ENCODE data around the gene MAP4. TPM values are rescaled to one million over a fixed set of nuclear protein-coding genes. Genes with fewer than 3 reads are reported as not detected.

MAP4 gene
- total RNA-seq, 1 donor from 2014 or later, result 306 TPM

DNA sequence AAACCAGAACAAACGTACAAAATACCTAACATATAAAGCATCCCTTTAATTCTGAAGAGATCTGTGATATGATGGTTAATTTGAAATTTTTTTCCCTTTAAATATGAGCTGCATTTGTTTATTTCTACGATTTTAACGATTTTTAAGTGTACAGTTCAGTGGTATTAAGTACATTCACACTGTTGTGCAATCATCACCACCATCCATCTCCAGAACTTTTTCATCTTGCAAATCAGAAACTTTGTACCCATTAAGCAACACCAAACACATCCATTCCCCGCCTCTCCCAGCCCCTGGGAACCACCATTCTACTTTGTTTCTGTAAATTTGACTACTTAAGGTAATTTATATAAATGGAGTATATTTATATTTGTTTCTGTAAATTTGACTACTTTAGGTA is 51.5 kb downstream of the MAP4 start:
- no peak for DNase-seq

DNA sequence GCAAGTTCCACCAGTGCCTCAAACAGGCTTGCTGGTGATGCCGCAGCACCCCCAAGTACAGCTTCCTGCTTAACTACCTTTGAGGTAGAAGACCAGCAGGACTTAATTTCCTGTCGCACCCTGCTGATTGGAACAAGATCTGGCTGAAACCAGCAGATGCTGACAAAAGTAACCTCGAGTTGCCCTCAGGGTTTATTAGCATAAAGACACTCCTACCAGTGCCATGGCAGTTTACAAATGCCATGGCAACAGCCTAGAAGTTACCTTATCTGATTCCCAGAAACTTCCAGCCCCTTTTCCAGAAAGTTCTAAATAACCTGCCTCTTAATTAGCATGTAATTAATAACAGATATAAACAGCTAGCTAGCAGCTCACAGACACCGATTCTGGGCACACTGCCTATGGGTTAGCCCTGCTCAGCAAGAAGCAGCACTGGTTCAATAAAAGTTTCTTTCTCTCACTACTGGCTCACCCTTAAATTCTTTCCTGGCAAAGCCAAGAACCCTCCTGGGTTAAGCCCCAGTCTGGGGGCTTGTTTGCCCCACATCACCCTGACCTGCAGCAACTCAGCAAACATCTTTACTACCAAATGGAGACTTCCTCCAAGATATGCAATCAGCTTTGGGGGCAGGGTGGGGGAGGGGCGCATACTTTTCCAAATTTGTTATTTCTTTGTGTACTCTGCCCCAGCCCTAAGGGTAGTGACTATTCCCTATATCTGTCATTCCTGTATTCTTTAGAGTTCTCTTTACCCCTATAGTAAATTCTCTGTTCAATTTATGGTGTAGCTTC is 54.2 kb downstream of the MAP4 start:
- no peak for DNase-seq

GRCh38 chr3:47961036-47961435 is 55.2 kb downstream of the MAP4 start:
- DNase-seq, result no peak

DNA sequence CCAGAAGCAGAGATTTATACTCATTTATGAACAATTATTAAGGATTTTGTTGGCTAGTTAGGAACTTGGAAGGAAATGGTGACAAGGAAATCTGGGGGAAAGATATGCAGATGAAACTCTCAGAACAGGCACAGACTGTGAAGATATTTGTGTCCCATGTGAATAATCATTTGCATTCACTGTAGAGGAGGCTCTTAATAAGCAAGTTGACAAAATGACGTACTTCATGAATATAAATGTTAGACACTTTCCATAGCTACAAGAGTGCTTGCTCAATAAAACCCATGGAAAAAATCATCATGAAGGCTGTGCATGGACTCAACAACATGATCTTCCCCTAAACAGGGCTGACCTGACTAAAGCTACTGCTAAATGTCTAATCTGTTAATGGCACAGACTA is 59.7 kb downstream of the MAP4 start:
- DNase-seq, result no peak

DNA sequence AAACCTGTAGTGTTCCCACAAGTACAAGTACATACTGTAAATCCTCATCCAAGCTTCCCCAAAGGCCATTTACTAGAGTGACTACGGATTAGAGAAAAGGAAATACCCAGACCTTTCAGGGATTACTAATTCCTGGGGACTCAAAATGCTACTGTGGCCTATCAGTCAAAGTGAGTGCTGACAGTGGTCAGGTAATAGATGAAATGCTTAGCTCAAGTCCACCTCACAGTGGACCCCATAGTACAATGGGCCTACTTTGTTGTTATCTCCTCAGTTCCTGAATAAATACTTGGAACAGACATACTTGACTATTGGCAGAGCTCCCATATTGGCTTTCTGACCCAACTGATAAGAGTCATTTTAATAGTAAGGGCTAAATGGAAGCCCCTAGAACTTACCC is 61.6 kb downstream of the MAP4 start:
- no peak for DNase-seq

DNA sequence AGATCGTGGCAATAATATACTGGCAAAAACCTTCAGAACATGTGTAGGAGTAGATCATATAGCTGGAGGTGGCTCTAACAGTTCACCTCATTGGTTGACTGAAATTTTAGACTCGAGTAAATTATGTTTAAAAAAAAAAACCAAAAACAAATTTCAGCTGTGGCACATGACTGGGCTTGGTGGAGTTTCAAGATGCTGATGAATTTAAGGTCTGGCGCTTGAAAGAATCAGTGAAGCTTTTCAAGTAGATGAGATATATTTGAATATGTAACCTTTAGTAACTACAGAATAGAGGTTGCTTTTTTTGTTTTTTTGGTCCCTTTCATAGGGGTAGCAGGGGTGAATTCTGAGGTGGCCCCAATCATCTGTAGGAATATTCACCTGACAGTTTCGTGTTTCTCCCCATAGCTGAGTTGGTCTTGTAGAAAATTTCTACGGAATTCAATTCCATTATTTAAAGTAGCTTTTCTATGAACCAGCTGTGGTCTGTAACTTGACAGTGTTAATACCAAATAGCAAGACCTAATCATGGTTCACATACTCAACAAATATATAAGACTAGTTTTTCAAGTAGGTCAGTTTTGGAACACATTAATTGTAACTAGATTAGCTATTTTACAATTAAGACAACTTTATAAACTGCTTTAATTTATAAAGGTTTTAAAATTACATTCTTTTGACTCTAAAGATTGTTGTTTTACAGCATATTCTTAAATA is 65.6 kb downstream of the MAP4 start:
- no peak for DNase-seq

DNA sequence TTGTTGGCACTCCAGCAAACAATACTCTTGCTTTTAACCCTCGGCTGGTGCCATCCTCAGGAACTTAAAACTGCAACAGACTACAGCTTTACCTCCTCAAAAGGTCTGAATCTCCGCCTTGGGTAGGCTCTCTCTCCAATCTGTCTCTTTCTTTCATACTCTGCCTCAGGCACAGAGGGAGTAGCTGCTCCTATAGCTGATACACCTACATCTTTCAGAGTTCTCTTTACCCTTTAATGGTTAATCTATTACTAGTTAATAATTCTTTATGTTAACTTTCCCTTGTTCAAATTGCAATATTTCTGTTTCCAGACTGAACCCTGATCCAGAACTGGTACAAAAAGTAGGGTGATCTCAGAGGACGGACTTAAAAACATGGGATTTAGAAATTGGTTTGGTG is 66.2 kb downstream of the MAP4 start:
- DNase-seq, result no peak

GRCh38 chr3:47940232-47940631 is 76.0 kb downstream of the MAP4 start:
- no peak for DNase-seq

DNA sequence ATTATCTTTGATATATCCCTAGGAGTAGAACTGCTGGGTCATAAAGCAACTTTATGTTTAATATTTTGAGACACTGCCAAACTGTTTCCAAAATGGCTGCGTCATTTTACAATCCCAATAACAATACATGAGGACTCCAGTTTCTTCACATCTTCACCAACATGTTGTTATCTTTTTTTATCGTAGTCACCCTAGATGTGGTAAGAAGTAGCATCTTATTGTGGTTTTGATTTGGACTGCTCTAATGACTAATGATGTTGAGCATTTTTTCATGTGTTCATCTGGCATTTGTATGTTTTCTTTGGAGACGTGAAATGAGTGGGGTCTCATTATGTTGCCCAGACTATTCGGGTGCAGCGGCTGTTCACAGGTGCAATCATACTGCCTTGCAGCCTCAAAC is 83.8 kb downstream of the MAP4 start:
- DNase-seq, result no peak

- no peak for DNase-seq
Observed at GRCh38 chr3:47930979-47931378, 85.2 kb downstream of the MAP4 start.

DNA sequence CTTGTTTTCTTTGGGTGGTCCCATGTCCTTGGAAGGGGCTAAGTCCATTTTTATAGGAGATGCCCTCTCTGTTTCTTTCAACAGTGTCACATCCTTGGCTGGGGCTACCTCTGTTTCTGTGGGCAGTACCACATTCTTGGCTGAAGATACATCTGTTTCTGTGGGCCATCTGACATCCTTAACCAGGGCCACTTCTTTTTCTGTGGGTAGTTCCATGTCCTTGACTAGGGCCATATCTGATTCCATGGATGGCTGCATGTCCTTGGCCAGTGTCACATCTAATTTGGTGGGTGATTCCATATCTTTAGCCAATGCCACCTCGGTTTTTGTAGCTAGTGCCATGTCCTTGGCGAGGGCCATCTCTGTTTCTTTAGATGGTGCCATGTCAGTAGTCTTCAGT is 99.5 kb downstream of the MAP4 start:
- DNase-seq, result no peak

DNA sequence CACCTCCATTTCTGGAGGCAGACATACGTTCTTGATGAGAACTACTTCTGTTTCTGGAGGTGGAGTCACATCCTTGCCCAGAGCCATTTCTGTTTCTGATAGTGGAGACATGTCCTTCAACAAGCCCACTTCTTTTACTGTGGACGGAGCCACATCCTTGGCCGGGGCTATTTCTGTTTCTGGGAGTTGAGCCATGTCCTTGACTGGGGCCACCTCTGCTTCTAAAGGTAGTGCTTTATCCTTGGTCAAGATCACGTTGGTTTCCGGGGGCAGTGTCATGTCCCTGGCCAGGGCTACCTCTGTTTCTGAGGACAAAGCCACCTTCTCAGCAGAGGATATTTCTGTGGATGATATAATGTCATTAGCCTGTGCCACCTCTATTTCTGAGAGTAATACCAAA is 100.0 kb downstream of the MAP4 start:
- DNase-seq, result no peak

GRCh38 chr3:47912006-47912504 is 104.2 kb downstream of the MAP4 start:
- DNase-seq, result no peak

DNA sequence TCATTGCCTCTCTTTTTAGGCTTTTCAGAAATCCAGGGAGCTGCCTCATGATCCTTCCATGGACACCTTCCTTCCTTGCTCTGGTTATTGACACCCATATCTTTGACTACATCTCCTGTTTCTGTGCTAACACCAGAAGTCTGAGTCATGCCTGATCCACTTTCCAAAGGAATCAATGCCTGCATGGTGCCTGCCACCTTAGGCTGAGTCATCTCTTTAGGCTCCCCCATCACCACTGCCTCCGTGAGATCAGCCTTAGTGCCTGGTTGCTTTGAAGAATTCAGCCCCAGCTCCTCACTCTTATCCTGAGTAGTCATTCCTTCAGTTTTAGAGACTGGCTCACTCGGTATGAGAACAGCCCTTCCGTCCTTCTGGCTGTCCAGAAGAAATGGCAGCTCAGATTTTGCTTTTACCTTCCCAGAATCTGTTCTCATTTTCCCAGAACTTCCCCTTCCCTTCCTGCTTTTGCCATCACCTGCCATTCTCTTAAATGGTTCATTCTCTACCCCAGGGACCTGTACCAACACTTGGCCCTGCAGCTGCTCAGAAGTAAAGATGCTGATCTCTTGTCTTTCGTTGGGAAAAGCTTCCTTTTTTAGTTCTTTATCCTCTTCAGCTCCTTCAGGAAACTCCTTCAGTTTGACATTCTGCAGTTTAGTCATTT is 105.3 kb downstream of the MAP4 start:
- DNase-seq, result peak; percentile 43

DNA sequence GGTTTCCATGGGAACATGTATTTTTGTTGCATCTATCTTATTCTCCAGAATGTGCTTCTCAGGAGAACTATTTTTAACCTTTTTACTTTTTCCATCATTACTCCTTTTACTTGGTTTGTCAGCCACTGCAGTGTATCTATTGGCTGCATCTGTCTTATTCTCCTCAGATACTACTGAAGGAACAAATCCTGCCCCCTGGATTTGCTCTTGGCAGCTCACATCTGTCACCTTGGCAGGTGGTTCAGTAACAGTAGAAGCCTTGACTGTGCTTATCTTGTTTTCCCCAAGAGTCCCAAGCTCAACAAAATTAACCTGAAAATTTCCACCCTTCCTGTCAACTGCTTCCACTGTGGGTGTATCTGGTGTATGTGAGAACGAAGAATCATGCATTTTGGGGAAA is 106.0 kb downstream of the MAP4 start:
- no peak for DNase-seq

- no peak for DNase-seq
Observed at GRCh38 chr3:47909607-47910006, 106.6 kb downstream of the MAP4 start.

DNA sequence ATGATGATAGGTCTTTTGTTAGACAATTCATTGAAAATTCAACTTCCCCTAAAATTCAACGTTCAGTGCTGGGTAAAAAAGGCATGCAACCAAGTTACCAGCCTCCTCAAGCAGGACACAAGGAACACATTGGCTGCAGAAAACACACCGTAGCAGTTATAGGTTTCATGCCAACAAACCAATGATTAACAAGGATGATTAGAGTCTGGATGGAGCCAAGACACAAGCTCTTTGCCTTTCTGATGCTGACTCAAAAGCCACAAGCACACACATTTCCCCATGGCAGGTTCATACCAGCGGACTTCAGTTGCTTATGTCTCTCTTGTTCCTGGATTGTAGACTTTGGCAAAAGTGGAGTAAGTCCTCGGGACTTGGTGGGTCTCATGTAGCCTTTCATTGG is 107.5 kb downstream of the MAP4 start:
- DNase-seq, result no peak

GRCh38 chr3:47907784-47908183 is 108.4 kb downstream of the MAP4 start:
- DNase-seq, result no peak

- no peak for DNase-seq
Observed at GRCh38 chr3:47902746-47903145, 113.5 kb downstream of the MAP4 start.

- DNase-seq, result no peak
Observed at GRCh38 chr3:47901280-47901833, 114.9 kb downstream of the MAP4 start.

- no peak for DNase-seq
Observed at GRCh38 chr3:47899495-47900108, 116.6 kb downstream of the MAP4 start.

DNA sequence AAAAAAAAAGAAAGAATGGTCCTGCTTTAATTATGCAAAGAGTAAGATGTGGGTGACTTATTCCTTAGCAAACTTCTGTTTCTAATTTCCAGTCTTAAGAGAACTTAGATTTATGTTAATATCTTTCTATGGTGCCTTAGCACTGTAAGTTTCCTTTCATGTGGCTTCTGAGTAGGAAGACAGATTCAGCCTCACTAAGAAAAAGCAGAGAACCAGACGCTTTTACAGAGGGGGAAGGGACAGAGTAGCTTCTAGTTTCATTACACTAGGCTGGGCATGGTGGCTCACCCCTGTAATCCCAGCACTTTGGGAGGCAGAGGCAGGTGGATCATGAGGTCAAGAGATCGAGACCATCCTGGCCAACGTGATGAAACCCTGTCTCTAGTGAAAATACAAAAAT is 118.3 kb downstream of the MAP4 start:
- no peak for DNase-seq

DNA sequence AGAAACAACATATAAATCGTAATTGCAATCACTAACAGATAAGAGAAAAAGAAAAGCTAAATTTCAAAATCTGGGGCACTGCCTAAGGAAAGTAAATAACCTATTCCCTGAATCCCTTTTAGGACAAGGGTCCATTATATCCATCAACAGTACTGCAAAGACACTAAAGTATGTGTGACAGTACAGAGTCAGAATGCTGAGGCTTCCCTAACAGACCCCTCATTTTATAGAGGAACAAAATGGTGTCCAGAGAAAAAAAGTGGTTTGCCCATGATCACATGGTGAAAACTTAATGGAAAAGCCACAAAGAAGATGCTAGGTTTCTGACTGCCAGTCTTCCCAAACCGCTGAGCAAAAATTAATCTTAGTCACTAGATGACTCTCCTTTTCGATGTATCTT is 119.5 kb downstream of the MAP4 start:
- DNase-seq, result no peak
